HG02981 (cell line): ENCODE data around the gene IFT81.
"Not testable (repeated sequence)": the region's sequence is repeated elsewhere in the genome, so short reads cannot be mapped to it uniquely, and the experiment has no call there.

Experiments
- ATAC-seq: cut with Tn5 transposase; IDR thresholded peaks from one replicate; pipeline ENCODE4 v1.9.1; 2021; ENCODE audit warnings: mild to moderate bottlenecking, moderate library complexity; ENCODE audit not compliant: unreplicated experiment

Gene IFT81

DNA sequence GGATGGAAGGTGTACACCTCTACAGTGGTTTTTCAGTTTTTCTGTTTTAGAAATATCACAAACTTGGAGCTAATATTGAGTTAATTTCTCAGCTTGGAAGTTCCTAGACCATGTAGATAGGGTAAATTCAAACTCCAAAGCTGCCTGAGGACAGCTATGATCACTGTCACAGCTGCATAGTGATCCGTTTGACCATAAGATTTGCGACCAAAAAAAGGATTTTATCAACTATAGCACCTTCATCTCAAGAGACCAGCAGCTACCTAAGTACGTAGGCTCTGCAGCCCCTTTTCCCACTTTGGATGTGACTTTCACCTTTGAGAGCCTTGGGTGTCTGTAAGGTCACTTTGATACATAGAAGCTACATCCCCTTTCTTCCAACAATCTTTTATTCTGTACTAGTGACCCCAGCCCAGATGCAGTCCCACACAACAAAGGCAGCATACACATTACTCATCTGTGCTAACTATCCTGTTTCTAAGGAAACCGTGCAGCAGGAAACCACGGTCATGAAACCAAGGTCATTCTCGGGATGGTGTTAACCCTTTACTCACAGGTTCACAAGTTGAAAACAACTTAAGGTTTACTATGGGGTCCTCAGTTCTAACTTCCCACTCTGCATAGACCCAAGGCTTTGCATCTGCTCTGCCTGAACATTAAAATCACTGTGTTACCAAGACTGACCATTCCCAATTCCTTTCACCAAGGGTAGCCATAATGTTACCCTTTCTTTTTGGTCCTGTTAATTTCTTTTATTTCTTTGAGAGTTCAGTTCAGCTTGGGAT is 75.4 kb downstream of the IFT81 start:
- peak; percentile 61 for ATAC-seq

DNA sequence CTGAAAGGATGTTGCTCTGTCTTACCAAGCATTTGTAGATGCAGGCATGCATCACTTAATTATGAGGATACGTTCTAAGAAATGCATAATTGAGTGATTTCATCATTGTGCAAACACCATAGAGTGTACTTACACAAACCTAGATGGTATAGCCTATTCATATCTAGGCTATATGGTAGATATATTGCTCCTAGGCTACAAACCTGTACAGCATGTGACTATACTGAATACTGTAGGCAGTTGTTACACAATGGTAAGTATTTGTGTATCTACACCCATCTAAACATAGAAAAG is 75.9 kb downstream of the IFT81 start:
- ATAC-seq = no peak

DNA sequence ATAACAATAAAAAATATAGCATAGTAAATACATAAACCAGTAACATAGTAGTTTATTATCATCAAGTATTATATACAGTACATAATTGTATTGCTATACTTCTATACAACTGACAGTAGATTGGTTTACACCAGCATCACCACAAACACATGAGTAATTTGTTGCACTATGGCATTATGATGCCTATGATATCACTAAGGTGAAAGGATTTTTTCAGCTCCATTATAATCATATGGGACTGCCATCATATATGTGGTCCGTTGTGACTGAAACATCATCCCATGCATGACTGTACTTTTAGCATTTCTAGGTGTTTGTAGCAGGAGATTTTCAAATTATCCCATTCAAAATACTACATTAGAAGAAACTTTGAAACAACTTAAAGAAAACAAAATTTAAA is 77.8 kb downstream of the IFT81 start:
- no peak for ATAC-seq

DNA sequence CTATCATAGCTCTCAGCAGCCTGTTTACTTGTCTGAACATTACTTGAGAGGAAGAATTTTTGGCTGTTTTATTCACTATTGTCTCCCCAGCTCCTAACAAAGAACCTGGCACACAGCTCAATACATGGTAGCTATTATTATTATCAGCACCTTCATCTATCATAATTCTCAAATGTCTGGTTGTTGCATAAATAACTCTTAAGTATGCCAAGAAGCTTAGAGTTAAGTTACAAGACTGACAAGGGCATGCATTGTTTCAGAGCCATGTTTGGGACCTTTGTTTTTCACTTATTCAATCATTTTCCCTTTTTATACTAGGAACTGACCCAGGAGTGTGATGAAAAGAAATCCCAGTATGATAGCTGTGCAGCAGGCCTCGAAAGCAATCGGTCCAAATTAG is 79.4 kb downstream of the IFT81 start:
- ATAC-seq = no peak

DNA sequence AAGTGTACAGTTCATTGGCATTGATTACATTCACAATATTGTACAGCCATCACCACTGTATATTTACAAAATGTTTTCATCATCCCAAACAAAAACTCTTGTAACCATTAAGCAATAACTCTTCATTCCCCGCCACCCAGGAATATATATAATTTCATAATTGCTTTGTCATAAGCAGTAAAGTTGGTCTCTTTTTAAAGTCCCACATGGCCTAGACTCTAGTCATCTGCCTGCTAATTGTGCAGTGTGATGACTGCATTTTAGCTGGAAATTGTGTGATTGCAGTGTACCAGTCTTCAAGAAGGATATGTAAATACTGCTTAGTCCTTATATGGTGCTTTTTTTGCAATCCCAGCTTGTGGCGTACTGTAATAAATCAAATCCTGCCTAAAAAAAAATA is 81.8 kb downstream of the IFT81 start:
- no peak for ATAC-seq

DNA sequence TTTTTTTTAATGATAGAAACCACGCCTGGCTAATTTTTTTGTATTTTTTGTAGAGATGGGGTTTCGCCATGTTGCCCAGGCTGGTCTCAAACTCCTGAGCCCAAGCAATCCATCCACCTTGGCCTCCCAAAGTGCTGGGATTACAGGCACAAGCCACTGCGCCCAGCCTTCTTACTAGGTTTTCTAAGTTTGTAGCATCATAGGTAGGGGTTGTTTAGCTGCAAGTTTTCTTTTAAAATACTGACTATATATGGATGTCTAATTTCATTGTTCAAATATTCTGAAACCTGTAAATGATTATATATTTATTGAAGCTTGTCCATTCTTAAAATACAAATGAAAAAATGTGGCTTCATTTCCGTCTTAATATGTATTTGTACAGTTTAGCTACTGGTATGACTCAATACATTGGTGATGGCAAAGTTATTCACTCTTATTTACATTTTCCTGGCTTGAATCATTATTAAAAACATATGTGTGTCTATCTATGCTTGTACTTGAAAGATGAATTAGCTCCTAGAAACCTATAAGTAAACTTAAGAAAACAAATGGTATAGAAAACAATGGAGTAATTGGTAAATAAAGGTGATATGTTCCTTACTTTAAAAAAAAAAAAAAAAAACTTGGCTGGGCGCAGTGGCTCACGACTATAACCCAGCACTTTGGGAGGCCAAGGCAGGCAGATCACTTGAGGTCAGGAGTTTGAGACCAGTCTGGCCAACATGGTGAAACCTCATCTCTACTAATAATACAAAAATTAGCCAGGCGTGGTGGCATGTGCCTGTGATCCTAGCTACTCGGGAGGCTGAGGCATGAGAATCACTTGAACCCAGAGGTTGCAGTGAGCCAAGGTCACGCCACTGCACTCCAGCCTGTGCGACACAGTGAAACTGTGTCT is 87.7 kb downstream of the IFT81 start:
- ATAC-seq = not testable (repeated sequence)

DNA sequence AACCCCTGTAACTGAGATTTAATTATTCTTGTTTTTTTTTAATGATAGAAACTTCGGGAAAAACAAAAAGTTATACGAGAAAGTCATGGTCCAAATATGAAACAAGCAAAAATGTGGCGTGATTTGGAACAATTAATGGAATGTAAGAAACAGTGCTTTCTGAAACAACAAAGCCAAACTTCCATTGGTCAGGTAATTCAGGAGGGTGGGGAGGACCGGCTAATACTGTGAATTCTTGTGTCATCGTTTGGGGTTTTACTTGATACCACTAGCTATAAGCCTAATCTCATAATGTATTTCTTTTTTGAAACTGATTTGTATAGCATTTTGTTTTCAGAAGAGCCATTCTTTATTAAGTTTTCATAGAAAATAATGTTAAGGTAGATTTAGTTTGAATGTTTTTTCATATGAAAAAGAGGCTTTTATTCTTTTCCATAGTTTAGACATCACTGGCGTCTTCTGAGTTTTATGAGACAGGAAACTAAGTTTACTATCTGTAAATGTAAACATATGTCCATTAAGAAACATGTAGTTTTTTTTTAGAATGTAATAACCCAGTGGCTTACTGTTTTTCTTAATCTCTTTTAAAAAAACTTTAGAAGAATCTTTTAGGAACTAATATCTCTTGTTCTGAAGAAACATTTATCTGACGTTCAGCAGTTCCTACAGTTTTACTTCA is 94.0 kb downstream of the IFT81 start:
- no peak for ATAC-seq

DNA sequence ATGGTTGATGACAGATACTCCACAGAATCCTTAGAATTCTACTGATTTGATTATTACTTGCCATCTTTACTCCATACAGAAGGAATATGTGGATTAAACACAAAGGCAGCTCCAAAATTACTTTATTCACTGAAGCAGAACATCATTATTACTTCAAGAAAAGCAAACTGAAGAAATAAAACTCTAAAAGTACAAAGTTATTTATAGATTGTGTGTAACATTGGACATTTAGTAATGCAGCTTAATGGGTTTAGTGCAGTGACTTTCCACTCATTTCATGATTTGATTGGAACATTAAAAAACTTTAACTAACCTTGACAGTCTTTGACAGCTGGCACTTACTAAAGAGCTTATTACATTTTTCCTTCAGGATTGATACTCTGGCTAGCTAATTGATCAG is 97.9 kb downstream of the IFT81 start:
- no peak for ATAC-seq

DNA sequence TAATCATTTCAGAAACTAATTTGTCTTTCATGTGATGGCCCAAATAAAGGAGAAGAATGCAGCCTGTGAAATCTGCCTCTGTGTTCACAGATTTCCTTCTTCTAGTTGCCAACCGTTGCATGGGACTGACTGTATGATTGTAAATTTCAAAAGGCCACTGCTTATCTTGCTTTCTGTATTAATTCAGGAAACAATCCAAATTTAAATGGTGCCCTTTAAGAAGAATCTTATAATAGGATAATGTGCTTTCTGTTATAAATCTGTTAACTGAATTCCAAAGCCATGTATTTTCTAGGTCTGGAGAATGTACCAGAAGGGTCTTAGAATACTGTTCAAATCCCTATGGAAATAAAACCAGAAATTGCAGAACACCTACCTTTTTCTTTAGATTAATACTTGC is 98.3 kb downstream of the IFT81 start:
- ATAC-seq = no peak

DNA sequence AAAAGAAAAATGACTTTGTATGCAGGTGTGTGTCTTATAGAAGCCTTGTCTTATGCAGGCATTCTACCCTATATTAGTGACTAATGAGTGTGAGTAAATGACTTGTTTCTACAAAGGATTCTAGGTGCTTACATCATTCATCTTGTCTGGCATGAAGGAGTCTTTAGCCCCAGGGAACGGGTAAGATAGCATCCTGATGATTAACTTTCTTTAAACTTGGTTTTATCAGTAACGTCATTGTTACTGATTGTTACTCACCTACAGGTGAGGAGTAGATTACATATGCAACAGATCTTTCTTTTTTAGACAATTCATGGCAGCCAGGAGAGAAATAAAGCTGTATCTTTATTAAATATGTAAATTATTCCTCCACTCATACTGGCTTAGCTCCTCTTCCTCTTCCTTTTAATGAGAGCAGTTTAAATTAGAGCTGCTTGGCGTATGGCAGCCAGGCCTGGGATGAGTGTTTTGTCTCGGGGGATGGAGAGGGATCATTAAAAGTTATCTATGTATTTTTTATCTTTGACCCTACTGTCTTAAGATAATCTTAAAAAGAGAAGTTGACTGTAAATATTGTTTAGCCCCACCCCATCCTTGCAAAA is 99.7 kb downstream of the IFT81 start:
- no peak for ATAC-seq

DNA sequence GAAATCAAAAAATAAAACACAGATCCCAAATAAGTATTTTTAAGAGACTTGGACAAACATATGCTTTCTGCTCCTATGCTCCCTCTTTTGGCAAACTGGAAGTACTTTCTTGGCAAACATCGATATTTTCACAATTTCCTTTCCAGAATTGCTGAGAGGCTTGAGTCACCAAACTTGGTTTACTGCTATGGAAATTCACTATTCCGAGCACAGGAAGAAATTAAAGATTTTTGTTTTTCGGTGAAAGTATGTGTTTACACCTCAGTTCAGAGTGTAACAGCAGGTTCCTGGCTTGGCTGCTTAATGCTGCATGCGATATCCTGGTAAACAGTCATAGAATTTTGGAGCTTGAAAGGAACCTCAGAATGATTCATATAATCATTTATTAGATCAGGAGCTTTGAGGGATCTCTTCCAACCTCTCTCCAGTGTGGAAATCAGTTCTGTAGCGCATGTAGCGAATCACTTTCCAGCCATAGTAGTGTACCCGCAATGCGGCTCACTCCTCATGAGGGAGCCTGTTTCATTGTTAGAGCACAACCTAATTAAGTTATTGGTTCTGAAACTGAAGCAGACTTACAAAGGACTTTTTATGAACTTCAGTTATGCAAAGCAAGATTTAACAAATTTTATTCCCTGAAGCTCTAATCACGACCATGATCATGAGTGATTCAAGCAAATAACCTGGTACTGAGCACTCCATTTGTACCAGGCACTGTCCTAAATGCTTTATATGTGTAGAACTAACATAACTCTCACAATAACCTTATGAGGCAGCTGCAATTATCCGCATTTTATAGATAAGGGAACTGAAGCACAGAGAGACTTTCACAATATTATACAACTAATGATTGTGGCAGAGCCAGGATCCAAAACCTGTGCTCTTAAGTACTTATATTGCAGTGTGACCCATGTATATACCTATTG is 100.5 kb downstream of the IFT81 start:
- ATAC-seq = no peak

DNA sequence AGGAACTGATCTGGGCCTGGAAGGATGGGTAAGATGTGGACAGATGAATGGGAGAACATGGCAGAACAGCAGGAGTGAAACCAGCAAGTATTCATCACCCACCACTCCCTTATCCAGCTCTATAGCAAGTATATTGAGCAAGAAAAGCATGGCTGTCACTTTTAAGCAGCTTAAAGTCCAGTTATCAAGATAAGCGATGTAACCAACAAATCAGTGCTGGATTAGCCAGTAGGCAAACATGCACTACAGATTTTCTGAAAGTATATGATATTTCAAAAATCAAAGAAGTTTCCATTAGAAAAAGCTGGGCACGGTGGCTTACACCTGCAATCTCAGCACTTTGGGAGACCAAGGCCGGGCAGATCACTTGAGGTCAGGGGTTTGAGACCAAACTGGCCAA is 103.0 kb downstream of the IFT81 start:
- ATAC-seq = no peak

DNA sequence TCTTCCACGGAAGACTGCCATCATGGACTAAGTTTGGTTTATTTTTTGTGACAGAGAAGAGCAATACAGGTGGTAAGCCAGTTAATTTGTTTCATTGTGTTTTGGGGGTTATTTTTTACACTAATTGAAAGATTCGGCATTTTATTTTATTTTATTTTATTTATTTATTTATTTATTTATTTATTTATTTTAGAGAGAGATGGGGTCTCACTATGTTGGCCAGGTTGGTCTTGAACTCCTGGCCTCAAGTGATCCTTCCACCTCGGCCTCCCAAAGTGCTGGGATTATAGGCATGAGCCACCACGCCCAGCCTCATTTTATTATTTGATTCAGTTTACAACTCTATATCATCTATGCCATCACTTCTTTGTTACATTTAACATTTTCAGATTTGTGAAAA is 104.2 kb downstream of the IFT81 start:
- ATAC-seq = not testable (repeated sequence)

DNA sequence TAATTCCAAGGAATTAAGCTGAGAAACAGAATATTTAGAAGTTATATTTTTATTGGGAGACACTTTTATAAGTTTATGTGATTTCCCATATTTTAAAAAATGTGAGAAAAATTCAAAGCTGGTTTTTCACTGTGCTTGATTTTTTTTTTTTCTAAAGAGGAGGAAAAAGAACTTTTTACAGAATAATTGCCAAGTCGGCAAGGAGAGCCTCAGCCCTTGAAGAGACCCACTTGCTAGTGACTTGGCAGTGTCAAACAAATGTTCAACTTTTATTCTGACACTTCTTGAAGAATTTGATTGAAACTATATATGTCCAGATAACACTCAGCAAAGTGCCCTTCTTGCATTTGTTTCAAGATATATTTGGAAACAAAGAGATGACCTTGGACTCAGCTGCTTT is 104.6 kb downstream of the IFT81 start:
- no peak for ATAC-seq

DNA sequence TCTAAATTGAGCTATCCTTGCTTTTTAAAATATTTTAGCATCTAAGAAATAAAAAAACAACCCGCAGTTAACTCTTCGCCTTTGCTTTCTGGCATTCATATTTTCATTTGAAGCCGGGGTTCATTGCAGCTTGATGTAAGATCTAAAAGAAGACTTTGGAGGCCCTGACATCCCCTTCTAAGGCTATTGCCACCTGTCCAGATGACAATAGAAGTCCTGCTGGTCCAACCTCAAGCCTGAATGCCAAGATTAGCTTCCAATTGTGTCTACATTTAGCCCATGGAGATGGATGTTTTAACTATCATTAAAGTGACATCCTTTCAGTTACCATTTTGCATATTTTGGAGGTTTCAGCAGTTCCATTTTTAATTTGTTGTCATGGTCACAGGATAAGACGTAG is 105.3 kb downstream of the IFT81 start:
- ATAC-seq = no peak

DNA sequence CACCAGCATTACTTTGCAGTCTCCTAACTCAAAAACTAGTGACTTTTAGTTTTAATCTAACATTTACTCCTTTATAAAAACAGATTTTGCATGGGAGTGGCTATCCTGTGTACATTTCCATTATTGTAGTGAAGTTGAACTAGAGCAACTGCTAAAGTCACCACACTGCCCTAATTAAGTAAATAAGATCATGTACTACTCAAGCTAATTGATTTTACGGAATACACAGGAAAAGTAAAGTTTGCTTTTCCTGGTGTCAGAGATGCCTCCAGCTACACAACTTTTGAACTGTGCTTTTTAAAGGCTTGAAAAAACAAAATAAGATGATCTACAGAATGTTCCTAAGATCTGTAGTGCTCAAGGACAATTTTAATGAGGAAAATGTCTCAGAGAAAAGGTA is 106.5 kb downstream of the IFT81 start:
- ATAC-seq = no peak

DNA sequence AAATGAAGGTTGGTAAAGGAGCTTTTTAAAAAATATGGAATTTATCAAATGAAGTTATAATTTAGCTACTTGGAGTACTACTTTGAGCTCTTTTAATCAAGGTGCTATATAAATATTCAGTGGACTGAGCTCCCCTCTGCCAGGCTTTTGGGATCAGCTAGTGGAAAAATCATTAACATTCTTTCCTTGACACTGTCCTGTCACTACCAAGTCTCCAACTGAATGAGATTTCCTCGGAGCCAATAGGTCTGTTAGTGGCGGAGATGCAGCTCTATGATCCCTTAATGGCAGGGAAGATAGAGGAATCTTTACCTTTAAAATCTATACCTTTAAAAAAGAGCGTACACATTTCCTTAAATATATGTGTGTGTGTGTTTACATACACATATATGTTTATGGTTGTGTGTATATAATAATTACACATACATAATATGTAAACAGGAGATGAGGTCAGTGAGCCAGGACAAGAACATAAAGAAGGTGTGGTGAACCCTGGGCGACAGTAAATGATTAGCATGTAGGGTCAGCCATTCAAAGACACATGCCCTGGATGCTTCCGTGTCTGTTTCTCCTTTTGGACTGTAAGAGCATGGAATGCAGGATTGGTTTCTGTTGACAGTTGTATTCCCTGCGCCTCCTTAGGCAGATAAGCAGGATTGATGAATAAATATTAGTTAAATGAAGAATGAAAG is 109.2 kb downstream of the IFT81 start:
- ATAC-seq = no peak

DNA sequence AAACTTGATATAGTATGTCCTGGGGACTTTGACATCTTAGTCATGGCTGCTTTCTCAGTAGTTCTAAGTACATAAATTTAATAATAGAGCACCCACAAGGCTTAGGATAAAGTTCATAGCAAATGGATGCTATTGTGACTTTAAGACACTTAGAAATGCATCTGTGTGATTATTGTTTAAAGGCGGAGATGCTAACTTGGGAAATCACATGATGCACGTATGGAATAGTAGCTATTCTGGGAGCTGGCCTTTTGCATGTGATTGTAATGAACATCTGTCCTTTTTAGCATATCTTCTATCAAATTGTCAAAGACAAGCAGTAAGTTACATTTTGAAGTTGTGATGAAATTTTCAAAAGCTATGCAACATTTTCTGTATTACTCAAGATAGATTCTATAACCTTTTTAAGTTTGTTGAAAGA is 110.2 kb downstream of the IFT81 start:
- no peak for ATAC-seq

DNA sequence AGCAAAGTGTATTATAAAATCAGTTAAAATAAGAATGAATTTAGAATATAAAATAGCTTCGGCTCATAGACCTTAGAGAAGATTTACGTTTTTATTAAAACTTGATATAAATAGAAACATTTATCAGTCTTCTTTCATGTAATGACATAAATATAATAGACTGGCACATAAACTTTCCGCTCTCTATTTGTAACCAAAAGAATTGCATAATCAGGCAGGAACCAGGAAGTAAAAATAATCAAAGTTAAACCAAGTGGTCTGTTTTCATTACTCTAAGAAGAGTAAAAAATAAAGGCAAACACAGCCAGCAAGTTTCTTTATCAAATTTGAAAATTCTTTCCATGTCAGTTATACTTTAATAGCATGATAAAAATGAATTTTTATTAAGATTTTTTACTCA is 110.6 kb downstream of the IFT81 start:
- no peak for ATAC-seq

DNA sequence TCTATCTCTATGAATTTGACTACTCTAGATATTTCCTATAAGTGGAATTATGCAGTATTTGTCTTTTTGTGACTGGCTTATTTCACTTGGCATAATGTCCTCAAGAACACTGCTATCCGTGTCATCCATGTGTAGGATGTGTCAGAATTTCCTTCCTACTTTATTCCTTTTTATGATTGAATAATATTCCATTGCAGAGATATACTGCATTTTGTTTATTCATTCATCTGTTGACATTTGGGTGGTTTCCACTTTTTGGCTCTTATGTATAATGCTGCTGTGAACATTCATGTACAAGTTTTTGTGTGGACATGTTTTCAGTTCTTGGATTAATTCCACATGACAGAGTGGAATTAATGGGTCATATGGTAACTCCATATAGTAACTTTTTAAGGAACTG is 111.2 kb downstream of the IFT81 start:
- ATAC-seq = no peak
